Activated CD8-positive, alpha-beta T cell treated with anti-CD3 and anti-CD28 coated beads for 36 hours (primary cell): ENCODE data around the gene ABHD17C. TPM values are rescaled to one million over a fixed set of nuclear protein-coding genes. Genes with fewer than 3 reads are reported as not detected.
"Not testable (repeated sequence)": the region's sequence is repeated elsewhere in the genome, so short reads cannot be mapped to it uniquely, and the experiment has no call there.

ENCODE experiments used
- ATAC-seq: fragments of 200-7000 bp; cut with Tn5 transposase; one replicate; pipeline ENCODE4 v1.10.0; 2021; ENCODE audit warnings: mild to moderate bottlenecking, moderate library complexity
- CTCF ChIA-PET: fragments of 350-600 bp; sonication (Branson Sonifier 250); formaldehyde crosslinking; loops from one replicate; lab custom pipeline; 2021; ENCODE audit warnings: antibody characterized with exemption; lab: Charles Lee
- POLR2A ChIA-PET: fragments of 350-600 bp; sonication (Branson Sonifier 250); formaldehyde crosslinking; loops from one replicate; lab custom pipeline; 2021; ENCODE audit warnings: antibody characterized with exemption; lab: Charles Lee
- DNase-seq: peaks from one replicate; pipeline ENCODE4 v3.0.0-alpha.2; 2020
- H3K27ac Mint-ChIP-seq: one replicate; pipeline ENCODE4 v1.8.0; 2021; ENCODE audit warnings: mild to moderate bottlenecking, mixed read lengths
- H3K27me3 Mint-ChIP-seq: one replicate; pipeline ENCODE4 v1.8.0; 2021; ENCODE audit warnings: mixed read lengths
- H3K36me3 Mint-ChIP-seq: one replicate; pipeline ENCODE4 v1.8.0; 2021; ENCODE audit warnings: low read depth, mixed read lengths
- H3K4me1 Mint-ChIP-seq: one replicate; pipeline ENCODE4 v1.8.0; 2021; ENCODE audit warnings: low read depth, mixed read lengths
- H3K4me3 Mint-ChIP-seq: one replicate; pipeline ENCODE4 v1.8.0; 2021; ENCODE audit warnings: mild to moderate bottlenecking, moderate library complexity, mixed read lengths
- H3K9me3 Mint-ChIP-seq: one replicate; pipeline ENCODE4 v1.8.0; 2021; ENCODE audit warnings: mixed read lengths
- intact Hi-C: fragments of 100-400 bp; cut with micrococcal nuclease; formaldehyde crosslinking; loops from one replicate; pipeline ENCODE4 v1.10.0; 2022
- total RNA-seq, 2 experiments: library from RNA; stranded (reverse); gene quantifications; one replicate each; pipeline ENCODE4 v1.2.3, GENCODE V29; 2021
- TF ChIP-seq, protein P1 (sequence below): fragments of 200-600 bp; IDR thresholded peaks from one replicate; pipeline ENCODE4 v1.8.0; 2022; ENCODE audit warnings: antibody characterized with exemption, mild to moderate bottlenecking

ABHD17C gene
- total RNA-seq = 1 to 10 TPM; 5.4 to 5.6 TPM

DNA sequence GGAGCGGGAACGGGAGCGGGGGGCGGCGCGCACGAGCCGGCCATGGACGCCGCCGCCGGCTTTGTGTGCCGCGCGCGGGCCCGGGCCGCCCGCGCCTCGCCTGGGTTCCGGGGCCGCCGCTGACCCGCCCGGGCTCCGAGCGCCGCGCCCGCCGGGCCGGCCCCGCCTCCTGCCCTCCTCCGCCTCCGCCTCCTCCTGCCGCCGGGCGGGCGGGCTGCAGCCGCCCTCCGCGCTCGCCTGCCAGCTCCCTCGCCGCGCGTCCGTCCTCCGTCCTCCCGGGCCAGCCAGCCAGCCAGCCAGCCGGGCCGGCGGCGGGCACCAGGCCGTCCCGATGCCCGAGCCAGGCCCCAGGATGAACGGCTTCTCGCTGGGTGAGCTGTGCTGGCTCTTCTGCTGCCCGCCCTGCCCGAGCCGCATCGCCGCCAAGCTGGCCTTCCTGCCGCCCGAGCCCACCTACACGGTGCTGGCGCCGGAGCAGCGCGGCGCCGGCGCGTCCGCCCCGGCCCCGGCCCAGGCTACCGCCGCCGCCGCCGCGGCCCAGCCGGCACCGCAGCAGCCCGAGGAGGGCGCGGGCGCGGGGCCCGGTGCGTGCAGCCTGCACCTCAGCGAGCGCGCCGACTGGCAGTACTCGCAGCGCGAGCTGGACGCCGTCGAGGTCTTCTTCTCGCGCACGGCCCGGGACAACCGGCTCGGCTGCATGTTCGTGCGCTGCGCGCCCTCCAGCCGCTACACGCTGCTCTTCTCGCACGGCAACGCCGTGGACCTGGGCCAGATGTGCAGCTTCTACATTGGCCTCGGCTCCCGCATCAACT lies at the start of gene ABHD17C:
TSS of gene ABHD17C (plus strand) at position 212 of the 812 bp plus-strand sequence. CDS start at position 332, 120 bp downstream.
- DNase-seq (peak; percentile 49), ATAC-seq (peak; percentile 76)
- Mint-ChIP-seq H3K4me1 (peaks cover 20% of the 10 kb centered on the region), H3K4me3 (peak within 1 kb of the TSS; percentile 82), H3K36me3 (peaks cover 4% of the 10 kb centered on the region), H3K27me3 (peaks cover 2% of the 10 kb centered on the region), H3K9me3 (no peaks in the 10 kb centered on the region), H3K27ac (peak within 1 kb of the TSS; percentile 80)
- ChIA-PET CTCF (interaction anchor here (0.7 to 3.1 kb wide), 9 partner anchors 9 to 275 kb away, joined by 3 to 10 read pairs (median 5); partner anchors contain the start of gene CEMIP), POLR2A (interaction anchor here (0.6 to 1.5 kb wide), 6 partner anchors 8 to 306 kb away, joined by 3 to 4 read pairs (median 4); no protein-coding TSS in a partner anchor)
- intact Hi-C loops = no loop called here
- TF ChIP-seq, protein P1, sequence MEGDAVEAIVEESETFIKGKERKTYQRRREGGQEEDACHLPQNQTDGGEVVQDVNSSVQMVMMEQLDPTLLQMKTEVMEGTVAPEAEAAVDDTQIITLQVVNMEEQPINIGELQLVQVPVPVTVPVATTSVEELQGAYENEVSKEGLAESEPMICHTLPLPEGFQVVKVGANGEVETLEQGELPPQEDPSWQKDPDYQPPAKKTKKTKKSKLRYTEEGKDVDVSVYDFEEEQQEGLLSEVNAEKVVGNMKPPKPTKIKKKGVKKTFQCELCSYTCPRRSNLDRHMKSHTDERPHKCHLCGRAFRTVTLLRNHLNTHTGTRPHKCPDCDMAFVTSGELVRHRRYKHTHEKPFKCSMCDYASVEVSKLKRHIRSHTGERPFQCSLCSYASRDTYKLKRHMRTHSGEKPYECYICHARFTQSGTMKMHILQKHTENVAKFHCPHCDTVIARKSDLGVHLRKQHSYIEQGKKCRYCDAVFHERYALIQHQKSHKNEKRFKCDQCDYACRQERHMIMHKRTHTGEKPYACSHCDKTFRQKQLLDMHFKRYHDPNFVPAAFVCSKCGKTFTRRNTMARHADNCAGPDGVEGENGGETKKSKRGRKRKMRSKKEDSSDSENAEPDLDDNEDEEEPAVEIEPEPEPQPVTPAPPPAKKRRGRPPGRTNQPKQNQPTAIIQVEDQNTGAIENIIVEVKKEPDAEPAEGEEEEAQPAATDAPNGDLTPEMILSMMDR = no peak

DNA sequence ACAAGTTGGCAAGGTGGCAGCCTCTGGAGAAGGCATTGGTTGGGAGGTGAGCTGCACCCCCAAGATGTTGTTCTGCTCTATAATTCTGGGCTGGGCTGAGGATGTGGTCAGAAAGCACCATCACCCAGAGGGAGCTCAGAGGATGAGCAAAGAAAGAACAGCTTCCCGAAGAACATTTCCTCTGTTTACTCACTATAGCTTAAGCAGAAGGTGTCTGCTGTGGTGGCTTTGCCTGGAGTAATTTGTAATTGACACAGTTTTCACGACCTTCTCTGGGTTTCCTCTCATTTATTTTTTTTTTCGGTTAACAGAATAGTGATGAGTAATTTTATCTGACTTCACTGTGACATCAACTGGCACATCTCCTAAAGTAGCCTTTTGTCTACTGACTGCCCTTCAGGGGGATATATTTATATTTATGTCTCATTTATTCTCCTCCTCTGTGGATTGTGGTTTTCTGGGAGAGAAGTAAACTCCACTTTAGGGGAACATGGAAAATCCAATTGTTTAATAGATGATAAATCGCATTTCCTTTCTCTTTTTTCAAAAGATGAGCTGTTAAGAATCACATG lies 49.5 kb upstream of the ABHD17C start:
- TF ChIP-seq, protein P1 = no peak
- H3K4me1 Mint-ChIP-seq = no peaks in the 10 kb centered on the region
- CTCF ChIA-PET = no interaction called here
- POLR2A ChIA-PET = no interaction called here
- intact Hi-C loops = no loop called here
- peaks cover 6% of the 10 kb centered on the region for H3K27me3 Mint-ChIP-seq
- H3K36me3 Mint-ChIP-seq = no peaks in the 10 kb centered on the region
- ATAC-seq (no peak), DNase-seq (no peak)
- no peak overlapping the region for H3K27ac Mint-ChIP-seq
- H3K4me3 Mint-ChIP-seq = no peak overlapping the region
- no peaks in the 10 kb centered on the region for H3K9me3 Mint-ChIP-seq

DNA sequence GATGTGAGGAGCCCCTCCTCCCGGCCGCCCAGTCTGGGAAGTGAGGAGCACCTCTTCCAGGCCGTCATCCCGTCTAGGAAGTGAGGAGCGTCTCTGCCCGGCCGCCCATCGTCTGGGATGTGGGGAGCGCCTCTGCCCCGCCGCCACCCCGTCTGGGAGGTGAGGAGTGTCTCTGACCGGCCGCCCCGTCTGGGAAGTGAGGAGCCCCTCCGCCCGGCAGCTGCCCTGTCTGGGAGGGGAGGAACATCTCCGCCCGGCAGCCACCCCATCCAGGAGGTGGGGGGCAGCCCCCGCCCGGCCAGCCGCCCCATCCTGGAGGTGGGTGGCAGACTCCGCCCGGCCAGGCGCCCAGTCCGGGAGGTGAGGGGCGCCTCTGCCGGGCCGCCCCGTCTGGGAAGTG lies 47.7 kb upstream of the ABHD17C start:
- H3K27me3 Mint-ChIP-seq, CTCF ChIA-PET, ATAC-seq, DNase-seq, H3K4me1 Mint-ChIP-seq, H3K36me3 Mint-ChIP-seq, POLR2A ChIA-PET, H3K27ac Mint-ChIP-seq, intact Hi-C loops, H3K4me3 Mint-ChIP-seq, H3K9me3 Mint-ChIP-seq: not testable (repeated sequence)

DNA sequence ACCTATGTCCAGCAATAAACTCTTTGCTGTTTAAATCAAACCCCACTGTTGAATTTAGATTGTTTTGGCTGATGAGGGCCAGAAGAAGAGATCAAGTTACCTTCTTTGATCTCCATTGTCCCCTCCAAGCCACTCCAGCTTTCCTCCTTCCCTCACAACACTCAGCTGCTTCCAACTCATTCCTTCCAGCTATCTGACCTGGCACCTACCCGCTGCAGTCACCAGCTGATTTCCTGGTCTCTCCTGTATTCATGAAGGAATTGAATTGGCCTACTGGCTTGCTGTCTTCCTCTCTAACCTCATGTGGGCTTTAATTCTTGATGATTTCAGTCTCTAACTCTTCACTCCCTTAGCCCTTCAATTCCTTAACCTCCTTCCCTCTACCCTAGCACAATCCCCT lies 40.8 kb upstream of the ABHD17C start:
- Mint-ChIP-seq H3K36me3 (no peaks in the 10 kb centered on the region), H3K9me3 (peaks cover 13% of the 10 kb centered on the region), H3K4me3 (no peak overlapping the region), H3K27ac (no peak overlapping the region), H3K4me1 (no peaks in the 10 kb centered on the region), H3K27me3 (peaks cover 9% of the 10 kb centered on the region)
- TF ChIP-seq, protein P1 = no peak
- ATAC-seq = no peak
- CTCF ChIA-PET = interaction anchor here (0.9 kb wide), 1 partner anchor 122 kb away, joined by 4 read pairs; no protein-coding TSS in a partner anchor
- intact Hi-C loops = no loop called here
- POLR2A ChIA-PET = interaction anchor here (0.7 kb wide), 1 partner anchor 112 kb away, joined by 4 read pairs; no protein-coding TSS in a partner anchor
- no peak for DNase-seq

DNA sequence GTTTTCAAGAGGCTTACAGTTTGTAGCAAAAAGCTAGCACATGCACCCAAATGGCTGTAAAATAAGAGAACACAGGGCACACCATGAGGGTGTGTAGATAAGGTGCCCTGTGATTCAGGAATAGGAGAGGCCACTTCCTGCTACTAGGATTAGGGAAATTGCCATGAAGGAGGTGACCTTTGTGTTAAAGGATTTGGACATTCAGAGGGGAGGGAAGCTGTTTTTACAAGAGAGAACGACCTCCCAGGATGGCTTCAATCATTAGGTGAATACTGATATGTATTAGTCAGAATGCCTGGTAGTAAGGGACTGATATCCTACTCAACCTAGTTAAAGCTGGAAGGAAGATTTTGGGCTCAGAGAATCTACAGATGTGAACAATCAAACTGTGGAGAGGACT lies 35.7 kb upstream of the ABHD17C start:
- ChIA-PET CTCF (no interaction called here), POLR2A (no interaction called here)
- no peaks in the 10 kb centered on the region for H3K4me1 Mint-ChIP-seq
- H3K36me3 Mint-ChIP-seq = no peaks in the 10 kb centered on the region
- no peak for ATAC-seq
- peaks cover 15% of the 10 kb centered on the region for H3K27me3 Mint-ChIP-seq
- no peak overlapping the region for H3K4me3 Mint-ChIP-seq
- no peak overlapping the region for H3K27ac Mint-ChIP-seq
- intact Hi-C loops = no loop called here
- TF ChIP-seq, protein P1 = no peak
- DNase-seq = no peak
- peaks cover 4% of the 10 kb centered on the region for H3K9me3 Mint-ChIP-seq
